ENCODE results near the gene CTRB1. TPM values are rescaled to one million over a fixed set of nuclear protein-coding genes. Genes with fewer than 3 reads are reported as not detected.
A peak's percentile ranks its signal among the peaks of the same experiment; 100 is the strongest.

Gene CTRB1
- total RNA-seq, 4 donors from 2014 or later = not detected

GRCh38 chr16:75264457-75264998 lies 45.7 kb downstream of the CTRB1 start:
- TF ChIP-seq CTCF (IDR thresholded peaks at IDR 0.05) = no peak
- TF ChIP-seq POLR2A (IDR thresholded peaks at IDR 0.05) = peak in 1 of 2 donors; percentile 13
- H3K36me3 ChIP-seq = no peaks in the 10 kb centered on the region
- no peaks in the 10 kb centered on the region for H3K27me3 ChIP-seq
- H3K9me3 ChIP-seq = no peaks in the 10 kb centered on the region
- H3K4me3 ChIP-seq (replicated peaks in 1 of 3) = peak overlapping the region; percentile 37 to 89 (median 46)
- WGBS, 2 donors = 5 to 8% methylated on average over 12 to 13 of the region's 14 CpGs
- DNase-seq = peak; percentile 65 to 67
- H3K27ac ChIP-seq = peak overlapping the region; percentile 67 to 98 (median 94)
- peaks cover 48 to 59% of the 10 kb centered on the region in 2 donors for H3K4me1 ChIP-seq
- intact Hi-C loops (cut with DNase I) = no loop called here

GRCh38 chr16:75264999-75265910 lies 46.5 kb downstream of the CTRB1 start:
- WGBS, 2 donors = 0 to 1% methylated on average over 10 to 13 of the region's 74 CpGs
- Histone ChIP-seq H3K4me1 (peaks cover 48 to 59% of the 10 kb centered on the region in 2 donors), H3K27ac (peak overlapping the region; percentile 67 to 98 (median 94)), H3K4me3 (replicated peaks in 1 of 3) (peak overlapping the region; percentile 37 to 89 (median 46)), H3K36me3 (no peaks in the 10 kb centered on the region), H3K9me3 (no peaks in the 10 kb centered on the region), H3K27me3 (no peaks in the 10 kb centered on the region)
- TF ChIP-seq POLR2A (IDR thresholded peaks at IDR 0.05) (peak in 1 of 2 donors; percentile 14), CTCF (IDR thresholded peaks at IDR 0.05) (no peak)
- intact Hi-C loops (cut with DNase I) = no loop called here
- DNase-seq = peak; percentile 77 to 84

- H3K4me3 ChIP-seq (replicated peaks in 1 of 3) = peak overlapping the region; percentile 46 to 89 (median 63)
- no peaks in the 10 kb centered on the region for H3K9me3 ChIP-seq
- no peaks in the 10 kb centered on the region for H3K36me3 ChIP-seq
- TF ChIP-seq CTCF (IDR thresholded peaks at IDR 0.05) (peak in 1 of 6 experiments; percentile 24), POLR2A (IDR thresholded peaks at IDR 0.05) (peak in 1 of 2 donors; percentile 84)
- H3K27me3 ChIP-seq = no peaks in the 10 kb centered on the region
- intact Hi-C loops (cut with DNase I) = no loop called here
- peak; percentile 78 to 83 for DNase-seq
- 33 to 77% methylated on average over 7 to 23 of the region's 62 CpGs for WGBS, 2 donors
- peaks cover 48 to 58% of the 10 kb centered on the region in 2 donors for H3K4me1 ChIP-seq
- H3K27ac ChIP-seq = peak overlapping the region; percentile 67 to 98 (median 94)
Measured at GRCh38 chr16:75265911-75266701, 47.3 kb downstream of the CTRB1 start.

- H3K4me3 ChIP-seq (replicated peaks in 1 of 3) = no peak overlapping the region
- peaks cover 47 to 50% of the 10 kb centered on the region in 2 donors for H3K4me1 ChIP-seq
Measured at GRCh38 chr16:75266738-75267630, 48.2 kb downstream of the CTRB1 start.

More at GRCh38 chr16:75266738-75267630, 48.2 kb downstream of the CTRB1 start:
- Histone ChIP-seq H3K36me3 (no peaks in the 10 kb centered on the region), H3K9me3 (no peaks in the 10 kb centered on the region), H3K27me3 (no peaks in the 10 kb centered on the region), H3K27ac (peak overlapping the region; percentile 94 to 98 (median 96))
- peak; percentile 75 to 76 for DNase-seq
- intact Hi-C loops (cut with DNase I) = no loop called here
- TF ChIP-seq CTCF (IDR thresholded peaks at IDR 0.05) (no peak), POLR2A (IDR thresholded peaks at IDR 0.05) (no peak)
- 62 to 80% methylated on average over 8 to 15 of the region's 27 CpGs for WGBS, 2 donors

All from thyroid gland (tissue), 4 donors.